ENCODE measurements around the gene PCP4.

Gene PCP4

DNA sequence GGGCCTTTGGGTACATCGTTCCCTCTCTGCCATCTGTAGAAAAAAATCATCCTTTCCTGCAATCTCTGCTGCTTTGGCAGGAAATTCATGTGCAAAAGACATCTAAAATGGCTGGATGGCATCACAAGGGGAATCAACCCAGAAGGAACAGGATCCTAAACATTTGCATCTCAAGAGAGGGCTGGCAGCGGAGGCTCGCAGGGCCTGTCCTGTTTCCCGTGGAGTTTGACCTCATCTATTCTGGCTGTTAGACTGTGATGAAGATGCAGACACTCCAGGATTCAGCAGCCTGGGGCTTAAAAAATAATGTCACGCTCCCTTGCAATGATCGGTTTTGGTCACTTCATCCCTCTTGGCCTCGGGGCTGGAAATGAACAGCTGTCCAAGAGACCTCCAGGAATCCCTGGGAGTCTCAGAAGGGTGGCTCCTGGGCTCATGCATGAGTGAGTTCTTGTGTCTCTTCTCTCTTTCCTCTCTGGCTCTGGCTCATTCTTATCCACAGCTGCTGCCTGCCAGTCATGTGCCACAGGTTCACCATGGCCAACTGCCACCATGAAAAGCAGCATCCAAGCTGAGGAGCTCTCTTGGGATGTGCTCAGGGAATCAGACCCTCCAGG is 16.1 kb upstream of the PCP4 start:
- Mint-ChIP-seq H3K9me3 (no peaks in the 10 kb centered on the region), H3K4me3 (no peak overlapping the region), H3K36me3 (ENCODE audit: low read depth) (no peaks in the 10 kb centered on the region), H3K4me1 (ENCODE audit: low read depth) (no peaks in the 10 kb centered on the region), H3K27me3 (no peaks in the 10 kb centered on the region), H3K27ac (no peak overlapping the region)
- intact Hi-C loops (cut with micrococcal nuclease): no loop called here

DNA sequence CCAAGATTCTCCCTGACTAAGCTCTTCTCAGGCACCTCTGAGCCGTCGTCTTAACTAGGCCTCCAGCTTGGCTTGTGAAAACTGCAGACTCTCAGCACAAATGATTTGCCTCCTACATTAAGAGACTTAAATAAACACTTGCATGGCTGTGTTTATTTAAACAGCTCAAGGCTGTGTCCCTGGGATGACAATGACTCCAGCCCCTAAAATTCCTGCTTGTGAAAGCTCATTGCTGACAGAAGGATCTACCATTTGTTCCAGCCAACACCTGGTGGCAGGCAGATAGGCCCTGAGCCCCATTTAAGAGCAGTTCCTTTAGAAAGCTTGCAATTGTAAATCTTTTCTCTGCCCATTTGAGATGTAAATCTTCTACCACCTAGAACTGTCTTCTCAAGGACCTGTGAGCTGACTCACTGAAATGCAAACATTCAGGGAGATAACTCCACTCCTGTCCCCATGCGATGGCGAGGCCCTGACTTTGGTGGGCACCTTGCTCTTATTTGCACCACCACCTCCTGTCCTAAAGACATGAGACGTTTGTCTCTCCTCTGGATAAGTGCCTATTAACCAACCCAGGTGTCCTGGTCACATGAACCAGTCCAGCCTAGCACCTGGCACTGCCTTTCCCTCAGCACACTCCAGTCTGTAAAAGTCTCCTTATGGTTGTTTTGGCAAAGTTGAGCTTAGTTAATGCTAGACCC is 15.1 kb upstream of the PCP4 start:
- H3K27ac Mint-ChIP-seq: no peak overlapping the region
- no peaks in the 10 kb centered on the region for H3K27me3 Mint-ChIP-seq
- intact Hi-C loops (cut with micrococcal nuclease): no loop called here
- no peaks in the 10 kb centered on the region for H3K36me3 Mint-ChIP-seq (ENCODE audit: low read depth)
- H3K9me3 Mint-ChIP-seq: no peaks in the 10 kb centered on the region
- H3K4me1 Mint-ChIP-seq (ENCODE audit: low read depth): no peaks in the 10 kb centered on the region
- H3K4me3 Mint-ChIP-seq: no peak overlapping the region

DNA sequence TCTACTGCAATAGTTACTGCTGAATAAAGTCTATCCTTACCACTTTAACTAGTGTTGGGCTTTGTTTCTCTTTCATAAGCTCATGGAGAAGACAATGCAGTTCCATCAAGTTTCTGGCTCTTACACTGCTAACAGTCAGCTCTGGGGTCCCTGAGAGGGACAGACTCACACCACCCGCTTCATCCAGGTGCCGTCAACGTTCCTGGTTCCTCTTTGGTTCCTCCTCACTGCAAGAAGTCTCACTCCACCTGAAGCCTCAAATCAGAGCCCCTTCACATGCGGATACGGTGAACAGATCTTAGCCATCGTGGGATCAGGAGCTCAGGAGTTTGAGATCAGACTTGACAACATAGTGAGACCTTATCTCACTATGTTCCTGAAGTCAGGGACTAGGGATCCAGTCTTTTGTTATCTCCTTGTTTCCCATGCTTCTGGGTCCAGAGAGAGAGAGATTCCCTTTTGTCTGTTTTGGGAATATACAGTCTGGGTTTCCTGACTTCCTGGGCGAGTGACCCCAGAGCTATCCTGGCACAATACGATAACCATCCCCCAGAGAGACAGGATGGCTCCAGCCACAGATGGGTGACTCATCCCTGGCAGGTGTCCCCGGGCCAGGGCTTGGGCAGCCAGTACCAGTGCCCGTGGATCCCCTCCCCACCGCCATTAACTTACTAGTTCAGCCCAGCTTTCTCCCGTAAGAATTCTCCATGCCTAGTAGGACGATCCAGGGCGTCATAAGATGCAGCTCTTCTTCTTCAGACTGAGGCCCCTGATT is 14.3 kb upstream of the PCP4 start:
- Mint-ChIP-seq H3K4me3 (no peak overlapping the region), H3K9me3 (no peaks in the 10 kb centered on the region), H3K27me3 (no peaks in the 10 kb centered on the region), H3K36me3 (ENCODE audit: low read depth) (no peaks in the 10 kb centered on the region), H3K27ac (no peak overlapping the region), H3K4me1 (ENCODE audit: low read depth) (no peaks in the 10 kb centered on the region)
- intact Hi-C loops (cut with micrococcal nuclease): no loop called here

DNA sequence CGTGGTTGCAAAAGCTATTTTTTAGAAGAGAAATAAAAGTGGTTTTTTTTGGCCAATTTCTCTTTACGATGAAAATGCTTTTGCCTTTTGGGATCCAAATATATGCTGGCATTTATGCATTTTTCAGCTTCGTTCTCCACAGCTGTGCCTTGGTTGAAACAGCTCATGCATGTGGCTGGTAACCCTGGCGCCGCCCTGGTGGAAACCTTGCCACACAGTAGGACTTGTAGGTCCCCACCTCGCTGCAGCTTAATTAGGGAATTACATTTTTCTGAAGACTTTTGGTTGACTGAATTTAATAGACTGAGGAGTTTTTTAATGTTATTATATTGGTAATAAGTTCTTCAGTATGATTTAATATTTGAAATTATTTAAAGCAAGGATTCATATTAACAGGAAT is 12.7 kb upstream of the PCP4 start:
- no peaks in the 10 kb centered on the region for H3K4me1 Mint-ChIP-seq (ENCODE audit: low read depth)
- intact Hi-C loops (cut with micrococcal nuclease): no loop called here
- H3K9me3 Mint-ChIP-seq: no peaks in the 10 kb centered on the region
- H3K36me3 Mint-ChIP-seq (ENCODE audit: low read depth): no peaks in the 10 kb centered on the region
- no peaks in the 10 kb centered on the region for H3K27me3 Mint-ChIP-seq
- H3K4me3 Mint-ChIP-seq: no peak overlapping the region
- H3K27ac Mint-ChIP-seq: no peak overlapping the region

DNA sequence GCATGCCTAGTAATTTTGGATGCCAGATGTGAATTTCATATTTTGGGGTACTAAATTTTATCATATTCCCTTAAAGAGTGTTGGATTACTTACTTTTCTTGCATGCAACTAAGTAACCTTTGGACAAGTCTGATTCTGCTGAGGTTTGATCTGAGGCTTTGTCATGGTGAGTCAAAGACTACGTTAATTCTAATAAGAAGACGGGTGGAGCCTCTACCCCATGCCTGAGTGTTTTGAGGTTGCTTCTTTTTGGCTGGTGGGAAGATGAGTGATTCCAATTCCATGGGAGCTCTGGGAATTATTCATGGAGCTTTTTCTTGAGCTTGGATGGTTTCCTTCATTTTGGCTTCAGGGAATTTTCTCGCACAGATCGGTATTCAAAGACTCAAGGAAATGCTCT is 11.6 kb upstream of the PCP4 start:
- no peaks in the 10 kb centered on the region for H3K27me3 Mint-ChIP-seq
- H3K4me1 Mint-ChIP-seq (ENCODE audit: low read depth): no peaks in the 10 kb centered on the region
- H3K4me3 Mint-ChIP-seq: no peak overlapping the region

DNA sequence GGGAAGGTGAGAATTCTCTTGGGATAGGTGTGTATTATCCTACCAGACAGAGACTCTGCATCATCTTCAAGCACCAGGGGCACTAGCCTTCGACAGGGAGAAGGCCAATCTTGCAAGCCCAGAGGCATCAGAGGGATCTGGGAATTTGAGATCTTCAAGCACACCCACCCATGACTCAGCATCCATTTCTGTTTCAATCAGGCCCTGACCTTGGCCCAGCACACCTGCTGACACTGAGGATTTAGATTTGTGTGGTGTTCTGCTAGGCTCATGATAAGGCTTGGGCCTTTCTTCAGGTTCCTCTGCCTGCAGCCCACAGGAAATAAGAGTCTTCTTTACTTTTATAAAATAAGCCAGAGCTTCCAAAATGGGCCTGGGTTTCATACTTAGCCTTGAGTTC is 6.6 kb upstream of the PCP4 start:
- Mint-ChIP-seq H3K9me3 (no peaks in the 10 kb centered on the region), H3K36me3 (ENCODE audit: low read depth) (no peaks in the 10 kb centered on the region), H3K27ac (no peak overlapping the region), H3K4me3 (no peak overlapping the region), H3K4me1 (ENCODE audit: low read depth) (no peaks in the 10 kb centered on the region), H3K27me3 (no peaks in the 10 kb centered on the region)
- intact Hi-C loops (cut with micrococcal nuclease): no loop called here

More for the DNA sequence above, 11.6 kb upstream of the PCP4 start:
- intact Hi-C loops (cut with micrococcal nuclease): no loop called here
- Mint-ChIP-seq H3K36me3 (ENCODE audit: low read depth) (no peaks in the 10 kb centered on the region), H3K9me3 (no peaks in the 10 kb centered on the region), H3K27ac (no peak overlapping the region)

DNA sequence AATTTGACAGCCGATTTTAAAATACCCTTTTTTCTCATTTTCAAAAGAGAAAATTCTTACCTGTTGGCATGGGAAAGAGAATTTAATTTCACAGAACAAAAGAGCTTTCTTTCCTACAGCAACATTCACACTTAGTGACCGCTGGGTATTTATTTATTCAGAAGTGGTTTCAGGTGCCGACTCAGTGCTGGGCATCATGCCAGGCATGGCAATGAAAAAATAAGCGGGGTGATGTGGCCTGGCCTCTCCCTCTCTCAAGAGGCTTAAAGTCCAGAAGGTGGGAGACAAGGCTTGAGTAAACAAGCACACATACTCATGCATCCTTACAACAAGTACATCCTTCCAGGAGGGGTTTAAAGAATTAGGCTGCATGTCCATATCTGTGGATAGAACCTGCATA is 4.1 kb upstream of the PCP4 start:
- Mint-ChIP-seq H3K27me3 (peaks cover 6% of the 10 kb centered on the region), H3K9me3 (no peaks in the 10 kb centered on the region), H3K27ac (no peak overlapping the region), H3K4me3 (no peak overlapping the region), H3K36me3 (ENCODE audit: low read depth) (no peaks in the 10 kb centered on the region), H3K4me1 (ENCODE audit: low read depth) (no peaks in the 10 kb centered on the region)
- intact Hi-C loops (cut with micrococcal nuclease): no loop called here

DNA sequence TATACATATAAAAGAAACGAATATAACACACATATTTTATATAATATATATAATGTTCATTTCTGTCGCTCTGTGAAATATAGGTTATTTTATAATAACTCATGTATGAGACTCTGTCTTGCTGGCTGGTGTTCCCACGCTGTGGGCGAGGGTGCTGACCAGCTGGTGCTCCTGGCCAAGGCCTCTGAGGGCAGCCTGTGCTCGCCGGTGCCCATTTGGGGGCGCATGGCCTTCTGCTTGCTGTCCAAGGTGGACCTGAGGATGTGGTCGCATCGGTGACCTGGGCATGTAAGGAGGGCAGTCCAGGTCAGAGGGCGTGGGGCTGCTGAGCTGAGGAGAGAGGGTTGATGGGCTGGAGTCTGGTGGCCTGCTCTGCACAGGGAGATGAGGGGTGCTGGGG is 1.1 kb upstream of the PCP4 start:
- Mint-ChIP-seq H3K36me3 (ENCODE audit: low read depth) (no peaks in the 10 kb centered on the region), H3K9me3 (no peaks in the 10 kb centered on the region), H3K4me3 (no peak overlapping the region), H3K27ac (no peak overlapping the region), H3K4me1 (ENCODE audit: low read depth) (no peaks in the 10 kb centered on the region), H3K27me3 (peaks cover 6% of the 10 kb centered on the region)
- intact Hi-C loops (cut with micrococcal nuclease): no loop called here

DNA sequence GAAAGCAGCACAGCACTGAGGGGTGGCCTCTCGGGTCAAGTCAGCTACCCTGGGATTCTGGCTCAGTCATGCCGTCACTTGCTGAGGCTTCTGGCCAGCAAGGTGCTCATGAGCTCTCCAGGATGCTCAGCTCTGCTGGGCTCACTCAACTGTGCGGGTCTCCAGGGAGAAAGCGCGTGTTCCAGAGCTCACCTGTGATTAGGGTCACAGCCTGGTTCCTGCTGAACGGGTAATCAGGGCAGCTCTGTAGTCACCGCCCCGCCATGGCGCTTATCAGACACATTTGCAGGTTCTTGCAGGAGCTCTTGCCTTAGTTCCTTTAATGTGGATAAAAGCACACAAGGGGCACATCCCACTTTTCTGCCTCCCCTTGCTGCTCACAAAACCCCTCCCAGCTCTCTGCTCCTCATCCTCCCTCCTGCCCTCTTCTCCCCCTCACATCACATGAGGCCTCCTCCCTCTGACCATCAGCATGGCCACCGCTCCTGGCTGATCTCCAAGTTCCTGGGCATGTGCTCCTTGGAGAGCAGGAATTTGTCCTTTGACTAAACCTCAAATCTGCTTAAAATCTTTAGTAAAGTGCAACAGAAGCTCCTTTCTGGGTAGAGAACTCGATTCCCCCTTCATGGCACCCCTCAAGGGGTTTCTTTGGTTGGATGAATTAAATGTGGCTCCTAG is 2.0 kb downstream of the PCP4 start:
- no peak overlapping the region for H3K27ac Mint-ChIP-seq
- H3K9me3 Mint-ChIP-seq: no peaks in the 10 kb centered on the region
- H3K36me3 Mint-ChIP-seq (ENCODE audit: low read depth): no peaks in the 10 kb centered on the region
- H3K4me1 Mint-ChIP-seq (ENCODE audit: low read depth): no peaks in the 10 kb centered on the region
- no peak overlapping the region for H3K4me3 Mint-ChIP-seq
- H3K27me3 Mint-ChIP-seq: peaks cover 6% of the 10 kb centered on the region
- intact Hi-C loops (cut with micrococcal nuclease): no loop called here

DNA sequence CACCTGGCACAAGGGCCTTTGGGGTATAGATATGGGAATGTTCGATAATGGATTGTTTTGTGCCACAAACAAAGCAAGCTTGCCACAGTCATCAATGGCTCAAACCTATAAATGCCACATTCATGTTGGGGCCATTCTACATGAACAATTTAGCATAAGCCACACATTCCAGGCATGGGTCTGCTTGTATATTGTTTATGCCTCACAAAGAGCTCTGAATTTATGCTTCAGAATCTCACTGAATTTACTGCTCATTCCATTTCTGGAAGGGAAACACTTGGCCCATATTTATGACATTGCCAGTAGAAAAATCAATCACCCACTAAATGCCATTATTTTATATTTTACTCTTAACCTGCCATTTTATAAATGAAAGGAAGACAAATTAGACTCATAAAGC is 6.4 kb downstream of the PCP4 start:
- H3K36me3 Mint-ChIP-seq (ENCODE audit: low read depth): no peaks in the 10 kb centered on the region
- no peak overlapping the region for H3K4me3 Mint-ChIP-seq
- no peaks in the 10 kb centered on the region for H3K4me1 Mint-ChIP-seq (ENCODE audit: low read depth)
- intact Hi-C loops (cut with micrococcal nuclease): no loop called here
- H3K27ac Mint-ChIP-seq: no peak overlapping the region
- no peaks in the 10 kb centered on the region for H3K27me3 Mint-ChIP-seq
- H3K9me3 Mint-ChIP-seq: no peaks in the 10 kb centered on the region

DNA sequence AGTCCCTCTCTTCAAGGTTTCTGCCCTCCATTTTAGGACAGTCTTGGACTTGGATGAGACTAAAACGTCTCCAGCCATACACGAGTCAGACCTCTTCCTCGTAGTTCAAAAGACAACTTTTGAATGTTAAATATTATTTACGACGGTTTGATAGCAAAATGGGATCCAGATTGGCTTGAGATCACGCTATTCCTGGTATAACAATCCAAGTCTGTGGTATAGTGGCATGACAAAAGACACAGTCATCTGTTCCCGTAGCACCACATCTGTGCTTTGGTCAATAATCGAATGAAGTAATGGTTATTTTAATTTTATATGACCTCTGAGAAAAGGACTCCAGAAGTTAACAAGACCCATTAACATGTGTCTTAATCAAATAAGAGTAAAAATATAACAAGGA is 7.0 kb downstream of the PCP4 start:
- Mint-ChIP-seq H3K9me3 (no peaks in the 10 kb centered on the region), H3K27ac (no peak overlapping the region), H3K4me1 (ENCODE audit: low read depth) (no peaks in the 10 kb centered on the region), H3K4me3 (no peak overlapping the region), H3K27me3 (no peaks in the 10 kb centered on the region), H3K36me3 (ENCODE audit: low read depth) (no peaks in the 10 kb centered on the region)
- intact Hi-C loops (cut with micrococcal nuclease): no loop called here

DNA sequence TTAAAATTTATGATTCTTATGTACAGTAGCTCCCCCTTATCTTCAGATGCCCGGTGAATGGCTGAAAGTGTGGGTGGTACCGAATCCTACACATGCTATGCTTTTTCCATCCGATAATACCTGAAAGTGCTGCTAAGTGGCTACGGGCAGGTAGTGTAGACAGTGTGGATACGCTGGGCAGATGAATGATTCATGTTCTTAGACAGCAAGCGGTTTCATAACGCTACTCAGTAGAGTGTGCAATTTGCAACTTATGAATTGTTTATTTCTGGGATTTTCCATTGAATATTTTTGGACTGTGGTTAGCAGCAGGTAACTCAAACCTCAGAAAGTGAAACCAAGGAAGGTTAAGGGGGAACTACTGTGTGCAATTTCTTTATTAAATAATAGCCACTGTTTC is 7.5 kb downstream of the PCP4 start:
- H3K36me3 Mint-ChIP-seq (ENCODE audit: low read depth): no peaks in the 10 kb centered on the region
- no peak overlapping the region for H3K27ac Mint-ChIP-seq
- intact Hi-C loops (cut with micrococcal nuclease): no loop called here
- H3K4me1 Mint-ChIP-seq (ENCODE audit: low read depth): no peaks in the 10 kb centered on the region
- no peaks in the 10 kb centered on the region for H3K9me3 Mint-ChIP-seq
- no peak overlapping the region for H3K4me3 Mint-ChIP-seq
- no peaks in the 10 kb centered on the region for H3K27me3 Mint-ChIP-seq

DNA sequence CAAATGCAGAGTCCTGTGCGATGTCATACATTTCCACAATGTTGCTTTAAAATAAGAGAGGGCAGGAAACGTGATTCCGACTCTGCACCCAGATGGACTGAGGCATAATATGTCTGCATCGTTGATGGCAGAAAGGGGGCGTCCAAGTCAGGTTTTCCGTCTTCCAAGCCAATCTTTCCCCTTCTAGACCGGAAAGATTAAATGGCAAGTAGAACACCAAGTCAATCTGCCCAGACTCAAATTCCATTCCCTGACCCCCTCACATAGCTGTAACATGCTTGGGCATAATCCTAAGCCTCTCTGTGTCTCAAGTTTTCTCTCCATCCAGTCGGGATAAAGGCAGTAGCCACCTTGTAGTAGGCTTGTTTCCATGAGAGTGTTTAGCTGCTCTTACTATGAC is 14.4 kb downstream of the PCP4 start:
- Mint-ChIP-seq H3K27ac (no peak overlapping the region), H3K9me3 (no peaks in the 10 kb centered on the region)

DNA sequence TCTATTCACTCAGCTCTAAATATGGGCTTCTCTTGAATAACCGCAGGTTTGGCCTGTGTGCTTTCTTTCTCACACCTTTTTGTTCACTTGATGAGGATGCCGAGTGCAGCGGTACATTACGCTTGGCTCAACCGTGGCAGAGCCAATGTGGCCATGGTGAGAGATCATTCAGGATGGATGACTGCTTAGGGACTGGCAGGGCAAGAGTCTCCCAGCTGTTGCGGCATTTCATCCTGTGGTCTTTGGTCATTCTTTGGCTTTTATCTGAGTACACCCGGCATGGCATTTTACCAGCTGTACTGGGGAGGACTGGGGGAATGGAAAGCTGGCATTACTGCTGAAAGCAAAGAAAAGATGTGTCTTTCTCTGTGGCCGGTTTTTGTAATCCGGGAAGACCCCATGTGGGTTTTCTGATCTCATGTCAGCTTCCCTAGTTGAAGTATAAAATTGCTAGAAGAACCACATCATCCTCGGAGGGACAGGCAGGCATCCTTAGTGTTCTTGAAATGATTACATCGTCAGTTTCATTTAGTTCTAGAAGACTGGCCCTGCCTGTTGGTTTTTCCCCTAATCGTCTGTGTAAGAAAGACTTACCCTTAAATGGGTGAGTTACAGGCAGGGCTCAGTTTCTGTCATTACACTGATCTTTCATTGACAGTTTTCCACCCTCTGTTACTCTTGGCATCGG is 15.1 kb downstream of the PCP4 start:
- H3K27ac Mint-ChIP-seq: no peak overlapping the region
- no peaks in the 10 kb centered on the region for H3K9me3 Mint-ChIP-seq
- no peaks in the 10 kb centered on the region for H3K36me3 Mint-ChIP-seq (ENCODE audit: low read depth)
- intact Hi-C loops (cut with micrococcal nuclease): no loop called here
- no peak overlapping the region for H3K4me3 Mint-ChIP-seq
- H3K4me1 Mint-ChIP-seq (ENCODE audit: low read depth): no peaks in the 10 kb centered on the region
- no peaks in the 10 kb centered on the region for H3K27me3 Mint-ChIP-seq

More for the DNA sequence above, 14.4 kb downstream of the PCP4 start:
- H3K36me3 Mint-ChIP-seq (ENCODE audit: low read depth): no peaks in the 10 kb centered on the region
- intact Hi-C loops (cut with micrococcal nuclease): no loop called here
- H3K27me3 Mint-ChIP-seq: no peaks in the 10 kb centered on the region
- H3K4me1 Mint-ChIP-seq (ENCODE audit: low read depth): no peaks in the 10 kb centered on the region
- H3K4me3 Mint-ChIP-seq: no peak overlapping the region

All from dendritic cell treated with granulocyte-macrophage colony-stimulating factor and Interleukin-4, amounts not matched to agents 40 ng/mL and 50 ng/mL, for 4 days (primary cell).